ENCODE measurements around the gene SLC8A2. TPM values are rescaled to one million over a fixed set of nuclear protein-coding genes. Genes with fewer than 3 reads are reported as not detected.

The SLC8A2 gene
- total RNA-seq, 1 donor: not detected

DNA sequence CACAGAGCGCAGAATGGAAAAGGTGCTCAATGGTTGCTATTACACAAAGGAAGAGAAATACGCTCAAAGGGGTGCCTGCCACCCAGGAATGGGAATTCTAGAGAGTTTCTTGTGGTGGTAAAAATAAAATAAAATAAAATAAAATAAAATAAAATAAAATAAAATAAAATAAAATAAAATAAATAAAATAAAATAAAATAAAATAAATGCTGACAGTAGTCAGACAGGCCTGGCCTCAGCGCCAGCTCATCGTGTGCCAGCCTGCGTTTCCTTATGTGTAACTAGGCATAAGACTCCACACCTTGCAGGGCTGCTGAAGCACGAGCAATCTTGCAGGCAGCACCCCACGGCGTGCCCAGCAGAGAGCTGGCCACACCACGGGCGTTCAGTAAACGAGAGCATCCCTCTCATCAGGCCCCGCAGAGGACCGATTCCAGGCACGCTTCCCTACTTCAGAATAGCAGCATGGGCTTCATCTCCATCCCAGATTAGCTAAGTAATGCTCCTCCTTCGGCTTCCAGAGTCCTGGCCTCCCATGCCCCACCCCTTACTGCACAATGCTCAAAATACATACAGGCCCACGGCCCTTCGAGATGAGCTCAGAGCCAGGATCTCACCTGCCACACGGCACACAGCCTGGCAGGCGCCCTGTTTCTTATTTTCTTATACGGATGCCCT lies 37.6 kb upstream of the SLC8A2 start:
- H3K4me3 ChIP-seq (ENCODE audit: low read length): no peak overlapping the region
- no peaks in the 10 kb centered on the region for H3K27me3 ChIP-seq (ENCODE audit: insufficient read depth, low read length)
- H3K4me1 ChIP-seq (ENCODE audit: insufficient read depth, low read length): peaks cover 41% of the 10 kb centered on the region
- H3K9me3 ChIP-seq (ENCODE audit: low read depth, low read length): no peaks in the 10 kb centered on the region

DNA sequence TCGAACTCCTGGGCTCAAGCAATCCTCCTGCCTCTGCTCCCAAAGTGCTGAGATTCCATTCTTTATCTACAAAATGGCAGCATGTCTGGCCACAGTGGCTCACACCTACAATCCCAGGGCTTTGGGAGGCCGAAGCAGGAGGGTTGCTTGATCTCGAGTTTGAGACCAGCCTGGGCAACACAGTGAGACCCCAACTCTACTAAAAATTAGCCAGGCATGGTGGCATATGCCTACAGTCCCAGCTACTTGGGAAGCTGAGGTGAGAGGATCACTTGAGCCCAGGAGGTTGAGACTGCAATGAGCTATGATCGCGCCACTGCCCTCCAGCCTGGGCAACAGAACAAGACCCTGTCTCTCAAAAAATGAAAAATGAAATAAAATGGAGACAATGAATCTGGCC lies 37.0 kb upstream of the SLC8A2 start:
- no peaks in the 10 kb centered on the region for H3K9me3 ChIP-seq (ENCODE audit: low read depth, low read length)
- H3K27me3 ChIP-seq (ENCODE audit: insufficient read depth, low read length): no peaks in the 10 kb centered on the region
- H3K4me1 ChIP-seq (ENCODE audit: insufficient read depth, low read length): peaks cover 35% of the 10 kb centered on the region
- H3K4me3 ChIP-seq (ENCODE audit: low read length): no peak overlapping the region

- Histone ChIP-seq H3K4me1 (ENCODE audit: insufficient read depth, low read length) (peaks cover 28% of the 10 kb centered on the region), H3K9me3 (ENCODE audit: low read depth, low read length) (no peaks in the 10 kb centered on the region), H3K4me3 (ENCODE audit: low read length) (no peak overlapping the region), H3K27me3 (ENCODE audit: insufficient read depth, low read length) (no peaks in the 10 kb centered on the region)
These were observed 36.3 kb upstream of the SLC8A2 start for GRCh38 chr19:47507924-47508553.

GRCh38 chr19:47507012-47507411 lies 35.3 kb upstream of the SLC8A2 start:
- Histone ChIP-seq H3K4me3 (ENCODE audit: low read length) (no peak overlapping the region), H3K9me3 (ENCODE audit: low read depth, low read length) (no peaks in the 10 kb centered on the region)

DNA sequence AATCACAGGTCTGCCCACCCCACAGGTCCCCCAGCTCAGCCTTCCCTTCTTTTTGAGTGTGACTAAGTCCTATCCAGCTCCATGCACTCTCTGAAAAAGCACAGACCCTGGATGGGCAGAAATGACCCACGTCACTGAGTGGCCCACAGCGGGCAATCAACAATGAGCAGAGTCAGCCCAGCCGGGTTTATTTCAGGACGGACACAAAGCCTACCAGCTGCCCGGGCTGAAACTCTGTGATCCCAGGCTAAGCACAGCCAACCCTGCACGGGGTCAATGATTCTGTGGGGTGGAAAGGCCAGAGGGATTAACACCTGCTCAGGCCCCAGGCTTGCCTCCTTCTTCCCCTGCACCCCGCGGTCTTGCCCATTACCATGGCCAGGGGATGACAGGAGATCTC lies 34.8 kb upstream of the SLC8A2 start:
- no peaks in the 10 kb centered on the region for H3K9me3 ChIP-seq (ENCODE audit: low read depth, low read length)
- H3K4me1 ChIP-seq (ENCODE audit: insufficient read depth, low read length): peaks cover 12% of the 10 kb centered on the region
- H3K27me3 ChIP-seq (ENCODE audit: insufficient read depth, low read length): no peaks in the 10 kb centered on the region
- H3K4me3 ChIP-seq (ENCODE audit: low read length): no peak overlapping the region

More at GRCh38 chr19:47507012-47507411, 35.3 kb upstream of the SLC8A2 start:
- Histone ChIP-seq H3K4me1 (ENCODE audit: insufficient read depth, low read length) (peaks cover 18% of the 10 kb centered on the region), H3K27me3 (ENCODE audit: insufficient read depth, low read length) (no peaks in the 10 kb centered on the region)

GRCh38 chr19:47505506-47505905 lies 33.8 kb upstream of the SLC8A2 start:
- no peaks in the 10 kb centered on the region for H3K9me3 ChIP-seq (ENCODE audit: low read depth, low read length)
- H3K27me3 ChIP-seq (ENCODE audit: insufficient read depth, low read length): no peaks in the 10 kb centered on the region
- H3K4me3 ChIP-seq (ENCODE audit: low read length): no peak overlapping the region
- H3K4me1 ChIP-seq (ENCODE audit: insufficient read depth, low read length): peaks cover 9% of the 10 kb centered on the region

- H3K4me3 ChIP-seq (ENCODE audit: low read length): no peak overlapping the region
- no peaks in the 10 kb centered on the region for H3K9me3 ChIP-seq (ENCODE audit: low read depth, low read length)
- no peaks in the 10 kb centered on the region for H3K27me3 ChIP-seq (ENCODE audit: insufficient read depth, low read length)
- peaks cover 9% of the 10 kb centered on the region for H3K4me1 ChIP-seq (ENCODE audit: insufficient read depth, low read length)
These were observed 32.1 kb upstream of the SLC8A2 start for GRCh38 chr19:47503826-47504150.

GRCh38 chr19:47503130-47503825 lies 31.6 kb upstream of the SLC8A2 start:
- H3K27me3 ChIP-seq (ENCODE audit: insufficient read depth, low read length): no peaks in the 10 kb centered on the region
- no peaks in the 10 kb centered on the region for H3K9me3 ChIP-seq (ENCODE audit: low read depth, low read length)

DNA sequence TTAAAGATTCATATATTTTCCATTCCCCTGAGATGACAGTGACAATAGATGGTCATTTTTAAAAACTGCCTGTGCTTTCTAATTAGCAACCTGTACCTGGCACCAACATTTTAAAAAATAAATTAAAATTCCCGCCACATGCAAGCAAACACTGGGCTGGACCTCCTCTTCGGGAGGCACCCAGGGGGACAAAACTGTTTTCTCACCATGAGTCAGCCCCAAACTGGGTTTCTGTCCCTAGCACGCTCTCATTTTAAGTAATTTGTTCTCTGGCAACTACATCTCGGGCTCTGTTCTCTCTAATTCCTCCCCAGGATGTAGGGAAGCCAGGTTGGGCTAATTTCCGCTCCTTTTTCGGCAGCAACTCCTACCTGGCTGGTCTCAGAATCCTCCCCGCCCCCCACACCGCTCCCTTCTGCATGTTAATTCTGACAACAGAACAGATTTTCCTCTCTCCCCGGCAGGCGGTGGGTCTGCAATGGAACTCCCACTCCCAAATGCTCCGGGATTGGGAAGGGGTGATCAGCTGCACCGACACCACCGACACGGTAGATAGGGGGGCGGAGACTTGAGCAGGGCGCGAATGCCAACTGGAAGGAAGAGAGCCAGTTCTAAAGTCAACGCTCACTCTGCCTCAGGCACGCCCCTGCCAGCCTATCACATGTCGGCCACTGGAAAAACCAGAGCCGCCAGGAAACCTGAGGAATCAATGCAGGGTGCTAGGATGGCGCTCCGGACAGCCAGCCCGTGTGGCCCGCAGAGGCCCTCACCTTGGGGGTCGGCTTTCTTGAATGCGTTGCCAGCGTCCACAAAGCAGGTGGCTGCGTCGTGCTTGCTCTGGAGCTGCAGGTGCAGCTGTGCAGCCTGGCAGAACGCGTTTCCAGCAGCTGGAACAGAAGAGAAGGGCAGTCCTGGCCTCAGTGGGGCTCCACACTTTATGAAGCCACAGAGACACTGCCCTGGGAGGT lies 28.5 kb upstream of the SLC8A2 start:
- H3K4me3 ChIP-seq (ENCODE audit: low read length): no peak overlapping the region
- no peaks in the 10 kb centered on the region for H3K27me3 ChIP-seq (ENCODE audit: insufficient read depth, low read length)
- H3K9me3 ChIP-seq (ENCODE audit: low read depth, low read length): no peaks in the 10 kb centered on the region
- H3K4me1 ChIP-seq (ENCODE audit: insufficient read depth, low read length): no peaks in the 10 kb centered on the region

More at GRCh38 chr19:47503130-47503825, 31.6 kb upstream of the SLC8A2 start:
- H3K4me1 ChIP-seq (ENCODE audit: insufficient read depth, low read length): peaks cover 6% of the 10 kb centered on the region
- no peak overlapping the region for H3K4me3 ChIP-seq (ENCODE audit: low read length)

DNA sequence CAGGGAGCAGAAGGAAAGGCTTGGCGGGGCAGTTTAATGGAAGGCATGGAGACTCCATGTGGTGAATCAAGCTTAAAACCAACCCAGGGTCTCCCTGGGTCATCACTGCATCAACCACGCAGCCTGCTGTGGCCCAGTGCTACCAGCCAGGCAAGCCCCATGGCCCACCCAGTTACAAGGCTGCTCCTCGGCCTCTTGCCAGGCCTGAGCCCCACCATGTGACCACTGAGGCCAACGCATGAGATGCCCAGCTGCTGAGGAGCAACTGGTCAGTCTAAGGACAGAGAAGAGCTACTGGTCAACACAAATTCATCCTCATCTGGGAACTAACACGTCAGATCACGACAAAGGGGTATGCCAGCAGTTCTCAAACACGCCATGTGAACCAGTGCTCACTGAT lies 27.7 kb upstream of the SLC8A2 start:
- Histone ChIP-seq H3K4me1 (ENCODE audit: insufficient read depth, low read length) (no peaks in the 10 kb centered on the region), H3K4me3 (ENCODE audit: low read length) (no peak overlapping the region), H3K27me3 (ENCODE audit: insufficient read depth, low read length) (no peaks in the 10 kb centered on the region), H3K9me3 (ENCODE audit: low read depth, low read length) (no peaks in the 10 kb centered on the region)

GRCh38 chr19:47498561-47498960 lies 26.9 kb upstream of the SLC8A2 start:
- H3K4me1 ChIP-seq (ENCODE audit: insufficient read depth, low read length): no peaks in the 10 kb centered on the region
- no peaks in the 10 kb centered on the region for H3K27me3 ChIP-seq (ENCODE audit: insufficient read depth, low read length)
- H3K9me3 ChIP-seq (ENCODE audit: low read depth, low read length): no peaks in the 10 kb centered on the region

DNA sequence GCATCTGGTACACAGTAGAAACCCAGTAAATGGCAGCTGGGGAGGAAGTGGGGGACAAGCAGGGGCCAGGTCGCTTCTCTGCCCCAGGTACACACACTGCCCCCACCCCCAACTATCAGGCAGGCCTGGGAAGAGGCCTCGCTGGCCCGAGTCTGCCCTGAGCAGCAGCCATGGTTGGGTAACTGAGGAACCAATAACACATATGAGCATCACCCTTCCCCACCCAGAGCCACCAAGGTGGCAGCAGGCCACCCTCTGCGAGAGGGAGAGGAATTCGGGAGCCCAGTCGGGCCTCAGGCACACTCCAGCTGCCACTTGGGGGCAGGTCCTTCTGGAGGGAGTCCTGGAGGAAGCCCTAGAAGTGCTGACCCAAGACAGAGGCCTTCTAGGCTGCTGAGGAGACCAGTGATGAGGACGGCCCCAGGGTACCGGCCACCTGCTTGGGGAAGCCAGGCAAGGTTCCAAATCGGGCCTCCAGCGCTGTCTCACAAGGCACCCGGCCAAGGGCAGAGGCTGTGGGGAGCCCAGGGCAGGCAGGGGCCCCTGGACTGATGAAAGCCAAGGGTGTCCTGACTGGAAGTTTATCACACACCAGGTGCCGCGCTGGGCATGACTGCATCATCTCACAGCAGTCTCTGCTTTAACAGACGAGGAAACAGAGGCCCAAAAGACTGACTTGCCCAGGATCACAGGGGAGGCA lies 26.3 kb upstream of the SLC8A2 start:
- H3K9me3 ChIP-seq (ENCODE audit: low read depth, low read length): no peaks in the 10 kb centered on the region
- H3K4me3 ChIP-seq (ENCODE audit: low read length): no peak overlapping the region
- H3K27me3 ChIP-seq (ENCODE audit: insufficient read depth, low read length): no peaks in the 10 kb centered on the region
- no peaks in the 10 kb centered on the region for H3K4me1 ChIP-seq (ENCODE audit: insufficient read depth, low read length)

More at GRCh38 chr19:47498561-47498960, 26.9 kb upstream of the SLC8A2 start:
- no peak overlapping the region for H3K4me3 ChIP-seq (ENCODE audit: low read length)

GRCh38 chr19:47497050-47497766 lies 25.5 kb upstream of the SLC8A2 start:
- no peak overlapping the region for H3K4me3 ChIP-seq (ENCODE audit: low read length)
- no peaks in the 10 kb centered on the region for H3K27me3 ChIP-seq (ENCODE audit: insufficient read depth, low read length)
- H3K4me1 ChIP-seq (ENCODE audit: insufficient read depth, low read length): no peaks in the 10 kb centered on the region
- no peaks in the 10 kb centered on the region for H3K9me3 ChIP-seq (ENCODE audit: low read depth, low read length)
